OCI-LY7 (cell line): Measurements from ENCODE around the gene TBC1D10A. TPM values are rescaled to one million over a fixed set of nuclear protein-coding genes. Genes with fewer than 3 reads are reported as not detected.
A peak's percentile ranks its signal among the peaks of the same experiment; 100 is the strongest.

Source experiments
- BruUV-seq: library from RNA; stranded (reverse); fragments of 400-500 nt; replicated peaks from 2 replicates; lab custom pipeline; 2021; lab: Mats Ljungman, UMichigan
- CTCF ChIA-PET: fragments of 300-600 bp; sonication (Branson Sonifier 250); formaldehyde crosslinking; loops from one replicate; lab custom pipeline; 2022; ENCODE audit warnings: antibody characterized with exemption; ENCODE audit not compliant: unreplicated experiment; lab: Charles Lee
- POLR2A ChIA-PET: fragments of 300-600 bp; sonication (Branson Sonifier 250); formaldehyde crosslinking; loops from one replicate; lab custom pipeline; 2022; ENCODE audit warnings: antibody characterized with exemption; lab: Charles Lee
- DNase-seq: peaks from one replicate; pipeline ENCODE4 v3.0.0-alpha.2; 2015; ENCODE audit warnings: low spot score
- H2AFZ ChIP-seq: fragments of 200-600 bp; sonication (generic), shearing (Covaris generic); 2 replicates; pipeline ENCODE4 v1.6.1; 2014; ENCODE audit warnings: mild to moderate bottlenecking, antibody characterized with exemption, low read length, moderate library complexity
- H3K27ac ChIP-seq: fragments of 200-600 bp; sonication (generic); 2 replicates; pipeline ENCODE4 v1.5.1; 2014; ENCODE audit warnings: mixed run types, low read depth, mild to moderate bottlenecking, moderate library complexity, low read length, inconsistent platforms; ENCODE audit not compliant: poor library complexity, severe bottlenecking
- H3K36me3 ChIP-seq: fragments of 200-600 bp; sonication (generic); 2 replicates; pipeline ENCODE4 v1.6.1; 2014; ENCODE audit warnings: mild to moderate bottlenecking, antibody characterized with exemption, low read length, moderate library complexity, mixed read lengths; ENCODE audit not compliant: insufficient read depth
- H3K4me1 ChIP-seq: fragments of 200-600 bp; sonication (generic); 2 replicates; pipeline ENCODE4 v1.5.1; 2014; ENCODE audit warnings: mild to moderate bottlenecking, low read length; ENCODE audit not compliant: insufficient read depth, poor library complexity, severe bottlenecking
- H3K4me2 ChIP-seq: fragments of 200-600 bp; sonication (generic); 2 replicates; pipeline ENCODE4 v1.6.1; 2014; ENCODE audit warnings: mild to moderate bottlenecking, low read length
- H3K4me3 ChIP-seq: fragments of 200-600 bp; sonication (generic); 2 replicates; pipeline ENCODE4 v1.5.1; 2014; ENCODE audit warnings: mild to moderate bottlenecking, low read depth, low read length; ENCODE audit not compliant: poor library complexity, severe bottlenecking
- H3K79me2 ChIP-seq: fragments of 200-600 bp; sonication (generic); 2 replicates; pipeline ENCODE4 v1.6.1; 2016; ENCODE audit warnings: low read depth, mild to moderate bottlenecking, low read length, moderate library complexity, mixed read lengths; ENCODE audit not compliant: insufficient read depth
- H3K9me2 ChIP-seq: fragments of 200-600 bp; sonication (generic); 2 replicates; pipeline ENCODE4 v1.6.1; 2016; ENCODE audit warnings: mild to moderate bottlenecking, low read length, mixed read lengths; ENCODE audit not compliant: insufficient read depth
- H3K9me3 ChIP-seq: fragments of 200-600 bp; sonication (generic); 2 replicates; pipeline ENCODE4 v1.6.1; 2014; ENCODE audit warnings: mild to moderate bottlenecking, mixed run types, low read length, mixed read lengths
- H4K20me1 ChIP-seq: fragments of 200-600 bp; sonication (generic); 2 replicates; pipeline ENCODE4 v1.6.1; 2014; ENCODE audit warnings: mild to moderate bottlenecking, antibody characterized with exemption, low read length, moderate library complexity, mixed read lengths; ENCODE audit not compliant: insufficient read depth
- EZH2phosphoT487 ChIP-seq: fragments of 200-600 bp; sonication (generic); IDR thresholded peaks from 2 replicates; pipeline ENCODE4 v1.6.1; 2018; ENCODE audit warnings: low read depth, borderline replicate concordance, mild to moderate bottlenecking, mixed run types, antibody characterized with exemption, low read length, moderate library complexity, mixed read lengths
- intact Hi-C: fragments of 100-400 bp; cut with micrococcal nuclease; formaldehyde crosslinking; loops from one replicate; pipeline ENCODE4 v1.10.0; 2022; ENCODE audit not compliant: unreplicated experiment
- total RNA-seq, 2 experiments: library from RNA; depleted of rRNA in 1 of 2; stranded (reverse); fragments of >200 nt in 1 of 2; shearing (Covaris generic) in 1 of 2; gene quantifications; 2 replicates each; pipeline ENCODE4 v1.2.3, GENCODE V29; 2014 to 2022
- TF ChIP-seq, protein P1 (sequence below): fragments of 200-600 bp; sonication (generic); conservative IDR thresholded peaks from 2 replicates; pipeline ENCODE4 v1.5.1; 2014; ENCODE audit warnings: mild to moderate bottlenecking, antibody characterized with exemption, low read length, moderate library complexity, mixed read lengths

The TBC1D10A gene
- total RNA-seq, 2 experiments from 2014 or later = 15.1 to 16.2 TPM

GRCh38 chr22:30305906-30306626 is 20.7 kb downstream of the TBC1D10A start:
- no peaks in the 10 kb centered on the region for H3K9me2 ChIP-seq
- H3K4me1 ChIP-seq = peaks cover 100% of the 10 kb centered on the region
- ChIA-PET CTCF (interaction anchor here (2.3 kb wide), 1 partner anchor 18 kb away, joined by 9 read pairs; the partner anchor contains the start of gene CASTOR1), POLR2A (interaction anchor here (1.2 to 3.0 kb wide), 3 partner anchors 17 to 119 kb away, joined by 3 to 14 read pairs (median 7); partner anchors contain the start of genes MTFP1 and TBC1D10A)
- TF ChIP-seq, protein P1, sequence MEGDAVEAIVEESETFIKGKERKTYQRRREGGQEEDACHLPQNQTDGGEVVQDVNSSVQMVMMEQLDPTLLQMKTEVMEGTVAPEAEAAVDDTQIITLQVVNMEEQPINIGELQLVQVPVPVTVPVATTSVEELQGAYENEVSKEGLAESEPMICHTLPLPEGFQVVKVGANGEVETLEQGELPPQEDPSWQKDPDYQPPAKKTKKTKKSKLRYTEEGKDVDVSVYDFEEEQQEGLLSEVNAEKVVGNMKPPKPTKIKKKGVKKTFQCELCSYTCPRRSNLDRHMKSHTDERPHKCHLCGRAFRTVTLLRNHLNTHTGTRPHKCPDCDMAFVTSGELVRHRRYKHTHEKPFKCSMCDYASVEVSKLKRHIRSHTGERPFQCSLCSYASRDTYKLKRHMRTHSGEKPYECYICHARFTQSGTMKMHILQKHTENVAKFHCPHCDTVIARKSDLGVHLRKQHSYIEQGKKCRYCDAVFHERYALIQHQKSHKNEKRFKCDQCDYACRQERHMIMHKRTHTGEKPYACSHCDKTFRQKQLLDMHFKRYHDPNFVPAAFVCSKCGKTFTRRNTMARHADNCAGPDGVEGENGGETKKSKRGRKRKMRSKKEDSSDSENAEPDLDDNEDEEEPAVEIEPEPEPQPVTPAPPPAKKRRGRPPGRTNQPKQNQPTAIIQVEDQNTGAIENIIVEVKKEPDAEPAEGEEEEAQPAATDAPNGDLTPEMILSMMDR = no peak
- no peak for TF ChIP-seq EZH2phosphoT487
- peak overlapping the region; percentile 81 for H3K4me2 ChIP-seq
- peaks cover 5% of the 10 kb centered on the region; the same call in 1 of the 2 replicates for H3K79me2 ChIP-seq
- TSS peak; percentile 90 for BruUV-seq
- H3K36me3 ChIP-seq = peaks cover 9% of the 10 kb centered on the region; the same call in 1 of the 2 replicates
- intact Hi-C loops = loop anchor here (1.0 to 5.0 kb wide), 4 partner anchors 18 to 934 kb away; no protein-coding TSS in a partner anchor
- peak; percentile 70 for DNase-seq
- no peaks in the 10 kb centered on the region for H3K9me3 ChIP-seq
- H3K27ac ChIP-seq = peak overlapping the region; percentile 94
- H2AFZ ChIP-seq = peak overlapping the region; percentile 24; the same call in 1 of the 2 replicates
- H4K20me1 ChIP-seq = no peaks in the 10 kb centered on the region
- peak overlapping the region; percentile 61 for H3K4me3 ChIP-seq

DNA sequence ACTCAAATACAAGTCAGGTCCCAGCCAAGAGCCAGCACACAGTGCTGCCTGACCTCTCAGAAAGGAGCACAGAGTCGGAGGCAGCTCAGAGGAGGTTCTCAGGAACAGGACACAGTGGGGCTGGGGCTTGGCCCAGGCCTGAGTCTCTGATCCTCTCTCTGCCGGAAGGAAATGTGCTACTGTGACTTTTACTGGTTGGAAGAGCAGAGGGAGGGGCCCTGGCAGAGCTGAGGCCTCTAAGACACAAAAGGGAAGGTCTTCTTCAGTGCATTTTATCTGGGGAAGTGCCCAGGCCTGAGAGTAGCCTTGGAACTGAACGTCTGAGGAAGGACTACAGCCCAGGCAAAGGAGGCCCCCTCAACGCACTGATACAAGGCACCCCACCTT is 21.2 kb downstream of the TBC1D10A start:
- Histone ChIP-seq H3K4me1 (peaks cover 96% of the 10 kb centered on the region), H2AFZ (no peak overlapping the region), H3K4me2 (peak overlapping the region; percentile 81), H3K79me2 (peaks cover 5% of the 10 kb centered on the region; the same call in 1 of the 2 replicates), H3K9me3 (no peaks in the 10 kb centered on the region), H3K27ac (peak overlapping the region; percentile 94), H3K9me2 (no peaks in the 10 kb centered on the region), H3K36me3 (peaks cover 14% of the 10 kb centered on the region), H4K20me1 (no peaks in the 10 kb centered on the region), H3K4me3 (peak overlapping the region; percentile 61)
- intact Hi-C loops = loop anchor here (1.0 to 5.0 kb wide), 4 partner anchors 17 to 933 kb away; no protein-coding TSS in a partner anchor
- TF ChIP-seq, protein P1 = no peak
- TF ChIP-seq EZH2phosphoT487 = no peak
- no TSS peak for BruUV-seq
- ChIA-PET POLR2A (interaction anchor here (1.9 to 4.1 kb wide), 3 partner anchors 22 to 119 kb away, joined by 4 to 22 read pairs (median 7); partner anchors contain the start of genes CCDC157, MTFP1, SF3A1 and TBC1D10A), CTCF (interaction anchor here (2.3 kb wide), 1 partner anchor 17 kb away, joined by 9 read pairs; the partner anchor contains the start of gene CASTOR1)
- peak; percentile 90 for DNase-seq
